ENCODE data around the gene PLEKHA5. TPM values are rescaled to one million over a fixed set of nuclear protein-coding genes. Genes with fewer than 3 reads are reported as not detected.
A peak's percentile ranks its signal among the peaks of the same experiment; 100 is the strongest.

Gene PLEKHA5
- total and polyA plus RNA-seq, 2 of the 4 experiments (the other 2 are of a cell fraction), result 5.3 to 12.2 TPM

- Histone ChIP-seq H3K9ac (ENCODE audit: low read depth, low read length) (no peak overlapping the region), H4K5ac (ENCODE audit: low read depth, low read length) (no peak overlapping the region), H3K79me1 (ENCODE audit: low read depth in 1 of 2, low read length in 2 of 2) (peaks cover 14 to 33% of the 10 kb centered on the region in 2 experiments; a peak in 3 of 4 replicates), H3K36me3 (ENCODE audit: control insufficient read depth, insufficient read depth, low read length) (no peaks in the 10 kb centered on the region; the same call in 1 of the 2 replicates), H3K4ac (ENCODE audit: low read depth, low read length) (no peak overlapping the region), H2BK120ac (ENCODE audit: low read depth, low read length) (no peak overlapping the region), H3K4me3 (ENCODE audit: insufficient read depth, low read depth, low read length) (no peak overlapping the region), H2AFZ (replicated peaks; ENCODE audit: low read length, poor library complexity) (no peak overlapping the region), H2AK9ac (replicated peaks; ENCODE audit: low read depth, low read length, poor library complexity) (no peak overlapping the region), H3K14ac (replicated peaks; ENCODE audit: low read depth, low read length) (no peak overlapping the region), H4K20me1 (ENCODE audit: insufficient read depth, low read length) (peaks cover 3% of the 10 kb centered on the region; the same call in 1 of the 2 replicates), H4K91ac (ENCODE audit: insufficient read depth, low read depth, low read length) (no peak overlapping the region), H3K27ac (ENCODE audit: insufficient read depth, low read length) (no peak overlapping the region), H3K56ac (ENCODE audit: extremely low read depth, insufficient read depth, low read length) (no peak overlapping the region), H3K18ac (ENCODE audit: low read depth, low read length) (no peak overlapping the region), H2AK5ac (ENCODE audit: low read depth, low read length) (no peak overlapping the region), H2BK5ac (ENCODE audit: low read depth, low read length, poor library complexity, severe bottlenecking) (peak overlapping the region; percentile 25), H3K4me2 (ENCODE audit: low read depth, low read length) (no peak overlapping the region), H2BK15ac (ENCODE audit: low read depth, low read length) (no peak overlapping the region; the same call in 2 of the 3 replicates), H3K4me1 (ENCODE audit: control insufficient read depth, insufficient read depth, low read length) (peaks cover 6% of the 10 kb centered on the region), H2BK20ac (ENCODE audit: low read depth, low read length) (no peak overlapping the region), H3K9me3 (ENCODE audit: control insufficient read depth, insufficient read depth, low read length) (no peaks in the 10 kb centered on the region), H4K8ac (ENCODE audit: low read depth in 2 of 2, low read length in 2 of 2) (no peak overlapping the region), H3K9me1 (ENCODE audit: insufficient read depth, low read length) (peaks cover 7% of the 10 kb centered on the region; the same call in 1 of the 2 replicates), H3K23ac (ENCODE audit: low read depth, low read length) (peak overlapping the region; percentile 12; the same call in 1 of the 2 replicates), H3K27me3 (ENCODE audit: control insufficient read depth, insufficient read depth, low read length) (no peaks in the 10 kb centered on the region)
- POLR2A ChIA-PET (ENCODE audit: unreplicated experiment), result no interaction called here
- BruUV-seq (replicated peaks), result no TSS peak
- in situ Hi-C loops (cut with MboI; ENCODE audit: low sequenced_read_pairs) (no loop called here), dilution Hi-C loops (cut with HindIII; ENCODE audit: low sequenced_read_pairs, unreplicated experiment) (no loop called here), intact Hi-C loops (cut with micrococcal nuclease) (no loop called here)
- TF ChIP-seq SMC3 (IDR thresholded peaks at IDR 0.05; ENCODE audit: low read depth, low read length), result no peak
- TF ChIP-seq CEBPB (IDR thresholded peaks at IDR 0.05; ENCODE audit: low read depth, low read length), result peak; percentile 64
- no peak for TF ChIP-seq POLR2A (IDR thresholded peaks at IDR 0.05; ENCODE audit: low read depth, low read length)
- TF ChIP-seq FOS (IDR thresholded peaks at IDR 0.05; ENCODE audit: low read depth, low read length), result peak; percentile 63; the same call in 1 of the 2 replicates
- no CpG with 5 or more reads among the region's 2 CpGs for WGBS, 2 experiments (ENCODE audit: extremely low coverage in 2 of 2, insufficient read length in 1 of 2)
- peak; percentile 88 for DNase-seq
- ATAC-seq (ENCODE audit: low read depth), result peak; percentile 69
- CTCF ChIA-PET, result no interaction called here
These were observed 68.7 kb downstream of the PLEKHA5 start for GRCh38 chr12:19198272-19198671.

Data from IMR-90 (cell line).